Activated CD8-positive, alpha-beta memory T cell treated with anti-CD3 and anti-CD28 coated beads for 36 hours (primary cell): ENCODE results near the gene RXRA. TPM values are rescaled to one million over a fixed set of nuclear protein-coding genes. Genes with fewer than 3 reads are reported as not detected.

ENCODE experiments used
- CTCF ChIA-PET: fragments of 350-600 bp; sonication (Branson Sonifier 250); formaldehyde crosslinking; loops from one replicate; lab custom pipeline; 2021; ENCODE audit warnings: antibody characterized with exemption; lab: Charles Lee
- POLR2A ChIA-PET: fragments of 350-600 bp; sonication (Branson Sonifier 250); formaldehyde crosslinking; loops from one replicate; lab custom pipeline; 2021; ENCODE audit warnings: antibody characterized with exemption; lab: Charles Lee
- total RNA-seq, 2 experiments: library from RNA; stranded (reverse); gene quantifications; one replicate each; pipeline ENCODE4 v1.2.3, GENCODE V29; 2021

The RXRA gene
- total RNA-seq, 2 experiments from 2014 or later: 6.4 to 6.7 TPM

- ChIA-PET POLR2A (no interaction called here), CTCF (no interaction called here)
Observed at GRCh38 chr9:134437403-134438194, 111.3 kb downstream of the RXRA start.

GRCh38 chr9:134438195-134438788, 112.0 kb downstream of the RXRA start:
- POLR2A ChIA-PET: no interaction called here

DNA sequence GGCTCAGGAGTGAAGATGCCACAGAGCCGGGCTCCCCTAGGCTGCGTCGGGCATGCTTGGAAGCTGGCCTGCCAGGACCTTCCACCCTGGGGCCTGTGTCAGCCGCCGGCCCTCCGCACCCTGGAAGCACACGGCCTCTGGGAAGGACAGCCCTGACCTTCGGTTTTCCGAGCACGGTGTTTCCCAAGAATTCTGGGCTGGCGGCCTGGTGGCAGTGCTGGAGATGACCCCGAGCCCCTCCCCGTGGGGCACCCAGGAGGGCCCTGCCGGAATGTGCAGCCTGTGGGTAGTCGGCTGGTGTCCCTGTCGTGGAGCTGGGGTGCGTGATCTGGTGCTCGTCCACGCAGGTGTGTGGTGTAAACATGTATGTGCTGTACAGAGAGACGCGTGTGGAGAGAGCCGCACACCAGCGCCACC, 113.1 kb downstream of the RXRA start:
- POLR2A ChIA-PET: interaction anchor here (0.8 kb wide), 1 partner anchor 43 kb away, joined by 4 read pairs; no protein-coding TSS in a partner anchor
- CTCF ChIA-PET: interaction anchor here (1.0 to 1.1 kb wide), 2 partner anchors 75 to 269 kb away, joined by 3 read pairs; no protein-coding TSS in a partner anchor

More at GRCh38 chr9:134438195-134438788, 112.0 kb downstream of the RXRA start:
- CTCF ChIA-PET: no interaction called here

GRCh38 chr9:134440636-134441226, 114.5 kb downstream of the RXRA start:
- POLR2A ChIA-PET: no interaction called here
- CTCF ChIA-PET: interaction anchor here (1.1 kb wide), 1 partner anchor 270 kb away, joined by 3 read pairs; no protein-coding TSS in a partner anchor

DNA sequence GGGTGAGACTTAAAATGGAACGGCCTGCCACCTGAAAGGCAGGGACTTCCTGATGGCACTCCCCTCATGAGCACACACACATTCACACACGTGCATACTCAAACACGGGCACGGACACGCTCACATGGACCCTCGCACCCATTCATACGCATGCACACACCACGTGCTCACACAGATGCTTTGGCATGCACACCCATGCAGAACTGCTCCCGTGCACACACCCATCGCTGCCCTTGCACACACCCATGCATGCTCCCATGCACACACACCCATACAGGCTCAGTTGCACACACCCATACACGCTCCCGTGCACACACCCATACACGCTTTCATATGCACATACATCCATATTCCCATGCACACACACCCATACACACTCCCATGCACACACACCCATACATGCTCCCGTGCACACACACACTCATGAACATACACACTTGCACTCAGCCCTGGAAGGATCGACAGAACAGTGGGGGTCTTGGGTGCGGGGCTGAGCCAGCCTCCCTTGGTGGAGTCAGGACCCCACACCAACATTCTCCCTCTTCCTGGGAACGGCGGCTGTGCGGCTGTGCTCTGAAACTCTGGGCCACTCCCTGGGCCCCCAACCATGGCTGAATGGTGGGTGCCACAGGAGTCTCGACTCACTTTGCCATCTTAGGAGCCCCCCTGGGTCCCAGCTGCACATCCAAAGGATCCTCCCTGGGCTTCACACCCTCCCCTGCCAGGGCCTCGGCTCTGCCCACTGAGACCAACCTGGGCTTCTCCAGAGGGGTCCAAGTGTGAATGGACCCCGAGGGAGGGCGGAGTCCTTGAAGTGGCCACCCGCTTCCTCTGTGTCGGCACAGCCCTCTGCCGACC, 115.2 kb downstream of the RXRA start:
- POLR2A ChIA-PET: interaction anchor here (1.7 kb wide), 1 partner anchor 77 kb away, joined by 5 read pairs; no protein-coding TSS in a partner anchor
- CTCF ChIA-PET: interaction anchor here (1.6 to 2.3 kb wide), 5 partner anchors 11 to 270 kb away, joined by 5 to 27 read pairs (median 19); no protein-coding TSS in a partner anchor

GRCh38 chr9:134442085-134442474, 115.8 kb downstream of the RXRA start:
- CTCF ChIA-PET: interaction anchor here (0.8 to 2.3 kb wide), 19 partner anchors 12 to 279 kb away, joined by 3 to 27 read pairs (median 5); partner anchors contain the start of gene RNU6ATAC
- POLR2A ChIA-PET: interaction anchor here (0.8 to 1.7 kb wide), 3 partner anchors 59 to 118 kb away, joined by 3 to 5 read pairs (median 3); no protein-coding TSS in a partner anchor

DNA sequence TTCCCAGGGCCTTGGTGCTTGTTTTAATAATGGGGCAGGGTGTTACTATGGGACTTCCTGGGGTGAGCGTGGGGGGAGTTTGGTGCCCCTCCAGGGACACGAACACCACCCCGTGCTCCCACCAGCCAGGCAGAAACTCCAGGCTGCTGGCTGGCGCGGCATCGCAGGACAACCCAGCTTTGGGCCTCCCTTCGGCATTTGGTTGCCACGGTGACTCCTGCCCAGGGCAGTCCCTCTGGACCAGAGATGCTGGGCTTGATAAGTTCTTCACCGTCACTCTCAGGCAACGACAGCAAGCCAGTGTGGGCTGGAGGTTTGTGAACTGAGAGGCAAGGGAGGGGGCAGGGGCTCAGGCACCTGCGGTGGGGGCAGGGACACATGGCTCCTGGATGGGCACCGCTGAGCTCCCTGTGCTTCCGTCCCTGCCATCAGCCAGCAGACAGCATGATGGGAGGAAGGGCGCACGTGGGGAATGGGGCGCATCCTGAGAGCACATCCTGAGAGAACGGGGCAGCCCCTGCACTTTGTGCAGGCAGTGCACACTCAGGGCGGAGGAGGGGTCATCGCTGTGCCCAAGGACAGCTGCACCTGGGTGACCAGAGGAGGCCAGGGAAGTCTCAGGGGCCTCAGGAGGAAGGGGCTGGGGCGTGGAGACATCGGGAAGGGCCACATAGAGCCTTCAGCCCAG, 116.4 kb downstream of the RXRA start:
- ChIA-PET POLR2A (interaction anchor here (0.8 to 1.7 kb wide), 4 partner anchors 59 to 272 kb away, joined by 3 to 5 read pairs (median 3); no protein-coding TSS in a partner anchor), CTCF (interaction anchor here (0.6 to 2.3 kb wide), 29 partner anchors 12 to 280 kb away, joined by 3 to 27 read pairs (median 5); partner anchors contain the start of gene RNU6ATAC)

- ChIA-PET POLR2A (interaction anchor here (0.6 to 1.7 kb wide), 4 partner anchors 47 to 272 kb away, joined by 3 to 5 read pairs (median 3); no protein-coding TSS in a partner anchor), CTCF (interaction anchor here (0.6 to 2.3 kb wide), 32 partner anchors 13 to 280 kb away, joined by 3 to 27 read pairs (median 4); partner anchors contain the start of gene RNU6ATAC)
Observed at GRCh38 chr9:134443174-134444037, 117.2 kb downstream of the RXRA start.

DNA sequence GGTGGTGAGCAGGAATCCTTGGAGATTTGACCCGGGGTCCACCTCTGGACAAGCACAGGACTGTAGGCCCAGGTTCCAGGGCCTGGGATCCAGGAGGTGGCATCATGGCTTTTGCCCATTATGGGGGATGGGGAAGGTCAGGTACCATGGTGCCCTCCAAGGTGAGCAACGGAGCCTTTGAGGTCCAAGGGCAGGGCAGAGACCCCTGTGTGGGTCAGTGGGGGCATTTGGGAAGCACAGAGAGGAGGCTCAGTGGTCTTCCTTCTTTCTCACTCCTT, 117.7 kb downstream of the RXRA start:
- CTCF ChIA-PET: interaction anchor here (0.6 to 2.3 kb wide), 17 partner anchors 13 to 279 kb away, joined by 3 to 27 read pairs (median 6); partner anchors contain the start of gene RNU6ATAC
- POLR2A ChIA-PET: interaction anchor here (0.6 kb wide), 1 partner anchor 47 kb away, joined by 3 read pairs; no protein-coding TSS in a partner anchor

DNA sequence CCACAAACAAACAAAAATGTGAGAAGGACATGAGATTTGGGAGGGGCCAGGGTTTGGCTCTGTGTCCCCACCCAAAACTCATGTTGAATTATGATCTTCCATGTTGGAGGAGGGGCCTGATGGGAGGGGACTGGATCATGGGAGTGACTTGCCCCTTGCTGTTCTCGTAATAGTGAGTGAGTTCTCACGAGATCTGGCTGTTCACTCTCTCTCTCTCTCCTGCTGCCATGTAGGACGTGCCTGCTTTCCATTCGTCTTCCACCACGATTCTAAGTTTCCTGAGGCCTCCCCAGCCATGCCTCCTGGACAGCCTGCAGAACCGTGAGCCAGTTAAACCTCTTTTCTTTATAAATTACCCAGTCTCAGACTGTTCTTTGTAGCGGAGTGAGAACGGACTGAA, 118.7 kb downstream of the RXRA start:
- ChIA-PET CTCF (no interaction called here), POLR2A (no interaction called here)

- CTCF ChIA-PET: interaction anchor here (0.6 to 2.3 kb wide), 22 partner anchors 11 to 1419 kb away, joined by 3 to 13 read pairs (median 3); partner anchors contain the start of gene WDR5
- POLR2A ChIA-PET: no interaction called here
Observed at GRCh38 chr9:134449180-134449916, 123.1 kb downstream of the RXRA start.

DNA sequence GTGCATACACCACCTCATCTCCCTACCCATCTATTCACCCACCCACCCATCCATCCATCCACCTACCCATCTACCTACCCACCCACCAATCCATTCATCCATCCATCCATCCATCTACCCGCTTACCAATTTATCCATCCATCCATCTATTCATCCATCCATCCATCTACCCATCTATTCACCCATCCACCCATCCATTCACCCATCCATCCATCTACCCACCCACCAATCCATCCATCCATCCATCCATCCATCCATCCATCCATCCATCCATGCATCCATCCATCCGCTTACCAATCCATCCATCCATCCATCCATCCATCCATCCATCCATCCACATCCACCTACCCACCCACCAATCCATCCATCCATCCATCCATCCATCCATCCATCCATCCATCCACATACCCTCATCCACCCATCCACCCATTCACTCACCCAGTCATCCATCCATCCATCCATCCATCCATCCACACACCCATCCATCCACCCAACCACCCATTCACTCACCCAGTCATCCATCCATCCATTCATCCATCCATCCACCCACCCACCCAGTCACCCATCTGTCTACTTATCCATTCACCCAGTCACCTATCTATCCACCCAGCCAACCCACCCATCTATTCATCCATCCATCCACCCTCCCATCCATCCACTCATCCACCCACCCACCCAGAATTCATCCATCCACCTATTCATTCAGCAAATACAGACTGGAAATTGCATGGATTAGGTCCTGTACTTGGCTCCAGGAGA, 125.6 kb downstream of the RXRA start:
- ChIA-PET POLR2A (no interaction called here), CTCF (no interaction called here)

GRCh38 chr9:134452728-134453127, 126.5 kb downstream of the RXRA start:
- ChIA-PET POLR2A (no interaction called here), CTCF (interaction anchor here (1.0 kb wide), 1 partner anchor 281 kb away, joined by 3 read pairs; no protein-coding TSS in a partner anchor)

DNA sequence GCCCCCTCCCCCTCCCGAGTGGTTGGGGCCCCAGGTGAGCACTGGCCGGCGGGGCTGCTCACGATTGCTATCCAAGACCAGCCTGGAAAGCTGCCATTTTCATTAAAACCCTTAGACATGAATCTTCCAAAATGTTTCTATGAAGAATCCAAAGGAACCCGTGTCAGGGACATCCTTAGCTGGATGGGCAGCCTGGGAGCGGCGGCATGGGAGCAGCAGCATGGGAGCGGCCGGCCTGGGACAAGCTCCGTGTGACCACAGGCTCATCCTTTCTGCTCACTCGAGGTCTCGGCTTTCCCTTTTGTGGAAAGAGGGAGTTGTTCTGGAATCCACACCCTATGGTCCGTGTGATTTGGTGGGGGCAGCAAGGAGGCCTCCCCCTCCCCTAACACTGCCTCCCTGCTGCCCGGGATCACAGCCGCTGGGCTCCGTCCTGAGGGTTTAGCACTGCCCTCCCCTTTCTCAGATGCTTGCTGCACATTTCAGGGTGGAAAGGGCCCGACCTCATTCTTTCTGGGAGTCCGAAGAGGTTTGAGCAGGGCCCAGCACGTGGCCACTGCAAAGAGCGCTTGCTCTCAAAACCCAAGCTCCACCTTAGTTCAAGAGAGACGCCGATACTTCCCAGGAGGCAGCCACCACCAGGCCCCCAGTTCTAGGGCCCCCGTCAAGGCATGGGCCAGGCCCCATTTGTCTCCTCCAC, 127.7 kb downstream of the RXRA start:
- ChIA-PET CTCF (interaction anchor here (1.0 kb wide), 1 partner anchor 283 kb away, joined by 3 read pairs; no protein-coding TSS in a partner anchor), POLR2A (no interaction called here)

- ChIA-PET POLR2A (no interaction called here), CTCF (no interaction called here)
Observed at GRCh38 chr9:134454476-134454857, 128.2 kb downstream of the RXRA start.
